SU-DHL-6 (cell line): ENCODE data around the gene CD34.

Experiments used
- H2AFZ ChIP-seq: fragments of 200-600 bp; sonication (generic); 2 replicates; pipeline ENCODE4 v1.6.1; 2014; ENCODE audit warnings: low read depth, mild to moderate bottlenecking, moderate library complexity, mixed read lengths, antibody characterized with exemption, low read length; ENCODE audit not compliant: severe bottlenecking
- H3F3A ChIP-seq: fragments of 200-600 bp; shearing (Covaris generic); 2 replicates; pipeline ENCODE4 v1.6.0; 2016; ENCODE audit warnings: antibody characterized with exemption, mild to moderate bottlenecking; ENCODE audit not compliant: insufficient read depth
- H3K27ac ChIP-seq: fragments of 200-600 bp; sonication (generic); 2 replicates; pipeline ENCODE4 v1.5.1; 2016; ENCODE audit warnings: low read depth, mild to moderate bottlenecking, low read length, moderate library complexity, mixed read lengths
- H3K27me3 ChIP-seq: fragments of 200-600 bp; sonication (generic), shearing (Covaris generic); 2 replicates; pipeline ENCODE4 v1.6.0; 2014; ENCODE audit warnings: mild to moderate bottlenecking, low read length
- H3K36me3 ChIP-seq: fragments of 200-600 bp; sonication (generic); 2 replicates; pipeline ENCODE4 v1.6.1; 2014; ENCODE audit warnings: mild to moderate bottlenecking, low read length, mixed read lengths
- H3K4me2 ChIP-seq: fragments of 300-600, 200-600 bp; shearing (Covaris generic), sonication (generic); 2 replicates; pipeline ENCODE4 v1.6.0; 2014; ENCODE audit warnings: low read length, low read depth, mild to moderate bottlenecking; ENCODE audit not compliant: poor library complexity, severe bottlenecking
- H3K4me3 ChIP-seq: fragments of 200-600 bp; sonication (generic); 2 replicates; pipeline ENCODE4 v1.5.1; 2014; ENCODE audit warnings: antibody characterized with exemption, low read length, mild to moderate bottlenecking, mixed read lengths; ENCODE audit not compliant: insufficient read depth, poor library complexity, severe bottlenecking
- H3K79me2 ChIP-seq: fragments of 200-600 bp; sonication (generic); 2 replicates; pipeline ENCODE4 v1.6.1; 2014; ENCODE audit warnings: mild to moderate bottlenecking, low read length, moderate library complexity; ENCODE audit not compliant: insufficient read depth
- H3K9ac ChIP-seq: fragments of 200-600 bp; sonication (generic); 2 replicates; pipeline ENCODE4 v1.7.0; 2014; ENCODE audit warnings: mild to moderate bottlenecking, low read length
- H3K9me2 ChIP-seq: fragments of 200-600 bp; sonication (generic); replicated peaks from 2 replicates; pipeline ENCODE4 v1.6.1; 2014; ENCODE audit warnings: low read length; ENCODE audit not compliant: insufficient read depth
- H3K9me3 ChIP-seq: fragments of 200-600 bp; sonication (generic); 2 replicates; pipeline ENCODE4 v1.6.1; 2014; ENCODE audit warnings: low read length, mixed read lengths; ENCODE audit not compliant: insufficient read depth
- H4K20me1 ChIP-seq: fragments of 200-600 bp; sonication (generic); 2 replicates; pipeline ENCODE4 v1.6.1; 2014; ENCODE audit warnings: low read depth, mild to moderate bottlenecking, antibody characterized with exemption, low read length, moderate library complexity, mixed read lengths
- EZH2phosphoT487 ChIP-seq: fragments of 200-600 bp; sonication (generic), shearing (Covaris generic); conservative IDR thresholded peaks from 2 replicates; pipeline ENCODE4 v1.6.1; 2018; ENCODE audit warnings: mild to moderate bottlenecking, antibody characterized with exemption, low read length, moderate library complexity, mixed read lengths
- TF ChIP-seq, protein P1 (sequence below): fragments of 200-600 bp; sonication (generic); IDR thresholded peaks from one replicate; pipeline ENCODE4 v1.5.1; 2017; ENCODE audit warnings: antibody characterized with exemption, mild to moderate bottlenecking, low read length, moderate library complexity; ENCODE audit not compliant: insufficient read depth, poor library complexity, severe bottlenecking

The CD34 gene

DNA sequence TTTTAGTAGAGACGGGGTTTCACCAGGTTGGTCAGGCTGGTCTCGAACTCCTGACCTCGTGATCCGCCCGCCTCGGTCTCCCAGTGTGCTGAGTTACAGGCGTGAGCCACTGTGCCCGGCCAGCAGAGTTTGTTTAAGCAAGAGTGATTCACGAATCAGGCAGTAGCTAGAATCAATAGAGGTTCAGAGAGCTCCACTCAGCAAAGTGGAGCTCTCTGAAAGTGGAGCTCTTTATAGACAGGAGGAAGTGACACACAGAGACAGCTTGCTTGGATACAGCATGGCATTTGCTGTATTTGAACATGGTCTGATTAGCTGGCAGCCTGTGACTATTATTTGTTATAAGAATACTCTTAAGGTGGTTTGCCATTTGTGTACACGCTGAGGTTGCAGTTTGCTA, 27.1 kb upstream of the CD34 start:
- H3K4me2 ChIP-seq: no peak overlapping the region
- H3K36me3 ChIP-seq: no peaks in the 10 kb centered on the region
- no peaks in the 10 kb centered on the region for H3F3A ChIP-seq
- H3K27me3 ChIP-seq: no peaks in the 10 kb centered on the region
- no peaks in the 10 kb centered on the region for H3K79me2 ChIP-seq
- TF ChIP-seq EZH2phosphoT487: no peak
- TF ChIP-seq, protein P1, sequence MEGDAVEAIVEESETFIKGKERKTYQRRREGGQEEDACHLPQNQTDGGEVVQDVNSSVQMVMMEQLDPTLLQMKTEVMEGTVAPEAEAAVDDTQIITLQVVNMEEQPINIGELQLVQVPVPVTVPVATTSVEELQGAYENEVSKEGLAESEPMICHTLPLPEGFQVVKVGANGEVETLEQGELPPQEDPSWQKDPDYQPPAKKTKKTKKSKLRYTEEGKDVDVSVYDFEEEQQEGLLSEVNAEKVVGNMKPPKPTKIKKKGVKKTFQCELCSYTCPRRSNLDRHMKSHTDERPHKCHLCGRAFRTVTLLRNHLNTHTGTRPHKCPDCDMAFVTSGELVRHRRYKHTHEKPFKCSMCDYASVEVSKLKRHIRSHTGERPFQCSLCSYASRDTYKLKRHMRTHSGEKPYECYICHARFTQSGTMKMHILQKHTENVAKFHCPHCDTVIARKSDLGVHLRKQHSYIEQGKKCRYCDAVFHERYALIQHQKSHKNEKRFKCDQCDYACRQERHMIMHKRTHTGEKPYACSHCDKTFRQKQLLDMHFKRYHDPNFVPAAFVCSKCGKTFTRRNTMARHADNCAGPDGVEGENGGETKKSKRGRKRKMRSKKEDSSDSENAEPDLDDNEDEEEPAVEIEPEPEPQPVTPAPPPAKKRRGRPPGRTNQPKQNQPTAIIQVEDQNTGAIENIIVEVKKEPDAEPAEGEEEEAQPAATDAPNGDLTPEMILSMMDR: no peak
- no peaks in the 10 kb centered on the region for H4K20me1 ChIP-seq
- no peak overlapping the region for H3K4me3 ChIP-seq
- H3K9me2 ChIP-seq: no peaks in the 10 kb centered on the region
- no peak overlapping the region for H2AFZ ChIP-seq
- no peaks in the 10 kb centered on the region for H3K9me3 ChIP-seq
- H3K9ac ChIP-seq: no peak overlapping the region
- no peak overlapping the region for H3K27ac ChIP-seq

DNA sequence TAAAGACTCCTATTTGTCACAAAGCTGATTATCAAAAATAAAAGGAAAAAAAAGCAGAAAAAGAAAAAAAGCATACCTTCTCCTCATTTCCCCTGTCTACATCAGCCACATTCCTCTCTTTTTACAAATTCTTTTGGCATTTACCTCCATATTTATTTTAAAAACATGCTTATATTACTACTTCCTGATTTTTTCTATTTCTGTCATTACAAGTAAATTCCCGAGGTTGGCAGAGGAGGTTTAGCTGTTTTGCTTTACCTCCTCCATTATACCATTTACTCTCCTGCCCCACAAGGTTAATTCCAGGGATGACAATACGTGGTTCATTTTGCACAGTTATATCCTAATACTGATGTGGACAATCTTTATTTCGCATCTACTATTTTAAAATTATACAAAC, 26.3 kb upstream of the CD34 start:
- no peak overlapping the region for H3K4me2 ChIP-seq
- no peaks in the 10 kb centered on the region for H3K36me3 ChIP-seq
- no peaks in the 10 kb centered on the region for H3K9me2 ChIP-seq
- no peaks in the 10 kb centered on the region for H4K20me1 ChIP-seq
- H3K79me2 ChIP-seq: no peaks in the 10 kb centered on the region
- no peak overlapping the region for H2AFZ ChIP-seq
- no peaks in the 10 kb centered on the region for H3K27me3 ChIP-seq
- H3K4me3 ChIP-seq: no peak overlapping the region
- H3F3A ChIP-seq: no peaks in the 10 kb centered on the region
- no peak overlapping the region for H3K9ac ChIP-seq
- no peak for TF ChIP-seq EZH2phosphoT487
- TF ChIP-seq, protein P1: no peak
- no peaks in the 10 kb centered on the region for H3K9me3 ChIP-seq
- no peak overlapping the region for H3K27ac ChIP-seq

DNA sequence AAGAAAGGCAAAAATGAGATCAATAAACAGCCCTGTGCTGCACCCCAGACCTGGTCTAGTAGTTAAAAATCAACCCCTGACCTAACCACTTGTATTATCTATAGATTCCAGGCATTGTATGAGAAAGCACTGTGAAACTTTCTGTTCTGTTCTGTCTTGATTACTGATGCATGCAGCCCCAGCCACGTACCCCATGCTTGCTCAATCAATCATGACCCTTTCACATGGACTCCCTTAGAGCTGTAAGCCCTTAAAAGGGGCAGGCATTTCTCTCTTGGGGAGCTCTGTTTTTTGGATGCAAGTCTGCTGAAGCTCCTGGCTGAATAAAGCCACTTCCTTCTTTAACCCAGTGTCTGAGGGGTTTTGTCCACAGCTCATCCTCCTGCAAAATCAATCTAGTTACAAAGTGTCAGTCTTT, 24.2 kb upstream of the CD34 start:
- H3K36me3 ChIP-seq: no peaks in the 10 kb centered on the region

More for the DNA sequence above, 24.2 kb upstream of the CD34 start:
- Histone ChIP-seq H3F3A (no peaks in the 10 kb centered on the region), H3K9ac (no peak overlapping the region), H3K27ac (no peak overlapping the region), H3K9me3 (no peaks in the 10 kb centered on the region), H3K79me2 (no peaks in the 10 kb centered on the region), H2AFZ (no peak overlapping the region), H3K4me2 (no peak overlapping the region), H3K4me3 (no peak overlapping the region), H3K27me3 (no peaks in the 10 kb centered on the region), H4K20me1 (no peaks in the 10 kb centered on the region), H3K9me2 (no peaks in the 10 kb centered on the region)
- TF ChIP-seq EZH2phosphoT487: no peak
- TF ChIP-seq, protein P1: no peak
